A549 treated with AZD9567 at 1 μM for 4 hours (cell line): Measurements from ENCODE around the gene RHOBTB3. TPM values are rescaled to one million over a fixed set of nuclear protein-coding genes. Genes with fewer than 3 reads are reported as not detected.

Experiments
- total RNA-seq: library from RNA; stranded (reverse); fragments of 200-300 nt; extraction: Qiagen RNA extraction; gene quantifications from 5 replicates; pipeline ENCODE4 v1.2.3, GENCODE V29; 2022; ENCODE audit not compliant: insufficient read depth

Gene RHOBTB3, protein sequence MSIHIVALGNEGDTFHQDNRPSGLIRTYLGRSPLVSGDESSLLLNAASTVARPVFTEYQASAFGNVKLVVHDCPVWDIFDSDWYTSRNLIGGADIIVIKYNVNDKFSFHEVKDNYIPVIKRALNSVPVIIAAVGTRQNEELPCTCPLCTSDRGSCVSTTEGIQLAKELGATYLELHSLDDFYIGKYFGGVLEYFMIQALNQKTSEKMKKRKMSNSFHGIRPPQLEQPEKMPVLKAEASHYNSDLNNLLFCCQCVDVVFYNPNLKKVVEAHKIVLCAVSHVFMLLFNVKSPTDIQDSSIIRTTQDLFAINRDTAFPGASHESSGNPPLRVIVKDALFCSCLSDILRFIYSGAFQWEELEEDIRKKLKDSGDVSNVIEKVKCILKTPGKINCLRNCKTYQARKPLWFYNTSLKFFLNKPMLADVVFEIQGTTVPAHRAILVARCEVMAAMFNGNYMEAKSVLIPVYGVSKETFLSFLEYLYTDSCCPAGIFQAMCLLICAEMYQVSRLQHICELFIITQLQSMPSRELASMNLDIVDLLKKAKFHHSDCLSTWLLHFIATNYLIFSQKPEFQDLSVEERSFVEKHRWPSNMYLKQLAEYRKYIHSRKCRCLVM
- total RNA-seq, result 6.6 to 10.0 TPM (median 9.6 TPM) in 5 replicates

GRCh38 chr5:95730730-95731570 is at the start of gene RHOBTB3:
Gene RHOBTB3 (plus strand): TSS chr5:95731336. CDS start chr5:95731683, 347 bp downstream.

DNA sequence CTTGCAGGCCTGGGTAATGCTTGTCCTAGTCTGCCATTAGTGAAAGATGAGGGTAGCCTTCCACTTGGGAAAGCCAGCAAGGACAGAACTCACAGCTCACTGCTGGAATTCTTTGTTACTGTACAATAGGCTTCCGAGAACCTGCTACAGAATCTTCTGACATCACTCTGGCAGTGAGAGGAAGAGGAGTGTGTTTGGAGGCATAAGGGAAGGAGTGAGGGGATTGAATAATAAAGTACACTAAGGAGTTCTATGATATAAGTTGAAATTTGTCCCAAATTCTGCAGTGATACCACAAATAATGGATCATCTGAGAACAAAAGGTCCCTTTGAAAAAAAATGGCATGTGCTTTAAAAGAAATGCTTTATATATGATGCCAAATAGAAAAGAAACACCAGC is 48.2 kb upstream of the RHOBTB3 start, which contains the start of gene SPATA9:
TSS of gene SPATA9 (minus strand) at position 101 of the 400 bp plus-strand sequence. CDS start 137 bp downstream, outside the sequence.

DNA sequence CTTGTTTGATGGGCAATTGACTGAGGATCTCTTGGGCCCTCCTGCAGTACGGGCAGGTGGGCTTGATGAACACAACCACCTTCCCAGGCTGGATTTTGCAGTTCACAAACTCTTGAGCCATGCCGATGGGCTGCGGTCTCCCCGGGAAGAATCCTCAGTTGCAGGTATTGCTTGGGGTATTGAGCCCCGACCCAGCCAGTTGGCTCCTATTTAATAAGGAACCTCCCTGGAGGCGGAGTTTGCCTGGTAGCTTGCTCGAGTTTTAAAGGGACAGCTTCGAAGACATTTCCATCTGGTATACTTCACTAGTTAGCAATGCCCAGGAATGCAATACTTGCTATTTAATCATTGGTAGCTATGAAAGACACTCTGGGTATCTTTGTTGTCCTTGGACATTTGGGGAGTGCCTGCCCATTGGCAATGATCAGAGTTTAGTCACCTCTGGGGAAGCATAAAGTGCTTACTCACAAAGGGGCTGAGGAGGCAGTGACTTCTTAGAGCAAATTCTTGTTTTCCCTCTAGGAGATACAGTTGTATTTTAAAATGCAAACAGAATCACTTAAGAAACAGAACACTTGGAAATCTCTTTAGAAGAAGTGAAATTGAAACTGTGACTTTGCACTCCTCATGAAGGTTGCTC is 91.5 kb downstream of the RHOBTB3 start, which contains the start of gene GLRX:
TSS of gene GLRX (minus strand) at position 185 of the 640 bp plus-strand sequence. CDS start at position 121, 64 bp downstream.

Other genes with a start within 250 kb of the RHOBTB3 start
- 19.6 to 27.3 TPM (median 23.2 TPM) in 5 replicates for gene SKIC3, start 176.4 kb upstream of the RHOBTB3 start, total RNA-seq
- 5.7 to 8.4 TPM (median 7.4 TPM) in 5 replicates for gene ARSK, start 176.2 kb upstream of the RHOBTB3 start, total RNA-seq
- 0.10 to 0.97 TPM (median 0.20 TPM) in 5 replicates for gene GPR150, start 111.2 kb upstream of the RHOBTB3 start, total RNA-seq
- gene RFESD, start 84.6 kb upstream of the RHOBTB3 start, total RNA-seq, result 1.6 to 2.5 TPM (median 2.0 TPM) in 5 replicates
- gene SPATA9, start 48.3 kb upstream of the RHOBTB3 start, total RNA-seq, result 0.16 to 0.17 TPM in 2 of 5 replicates, not detected in the others
- 59.4 to 78.4 TPM (median 67.6 TPM) in 5 replicates for gene GLRX, start 91.4 kb downstream of the RHOBTB3 start, total RNA-seq
- 22.6 to 31.7 TPM (median 28.2 TPM) in 5 replicates for gene ELL2, start 230.5 kb downstream of the RHOBTB3 start, total RNA-seq